ENCODE measurements around the gene MACROD2. TPM values are rescaled to one million over a fixed set of nuclear protein-coding genes. Genes with fewer than 3 reads are reported as not detected.

Gene MACROD2
- total RNA-seq, 1 donor from 2014 or later: not detected

- intact Hi-C loops (cut with micrococcal nuclease): no loop called here
- H3K36me3 Mint-ChIP-seq (ENCODE audit: low read depth): no peaks in the 10 kb centered on the region
- H3K27ac Mint-ChIP-seq: no peak overlapping the region
- no peaks in the 10 kb centered on the region for H3K4me1 Mint-ChIP-seq (ENCODE audit: low read depth)
- no peak for DNase-seq (ENCODE audit: low spot score)
- no peak overlapping the region for H3K4me3 Mint-ChIP-seq (ENCODE audit: low read depth)
- no peaks in the 10 kb centered on the region for H3K27me3 Mint-ChIP-seq (ENCODE audit: low read depth)
- no peaks in the 10 kb centered on the region for H3K9me3 Mint-ChIP-seq
Measured at GRCh38 chr20:14859627-14860026, 864.3 kb downstream of the MACROD2 start.

GRCh38 chr20:14860410-14860814 lies 865.1 kb downstream of the MACROD2 start:
- intact Hi-C loops (cut with micrococcal nuclease): no loop called here
- no peaks in the 10 kb centered on the region for H3K4me1 Mint-ChIP-seq (ENCODE audit: low read depth)
- H3K27me3 Mint-ChIP-seq (ENCODE audit: low read depth): no peaks in the 10 kb centered on the region
- no peaks in the 10 kb centered on the region for H3K36me3 Mint-ChIP-seq (ENCODE audit: low read depth)
- no peaks in the 10 kb centered on the region for H3K9me3 Mint-ChIP-seq
- H3K27ac Mint-ChIP-seq: no peak overlapping the region
- DNase-seq (ENCODE audit: low spot score): no peak
- H3K4me3 Mint-ChIP-seq (ENCODE audit: low read depth): no peak overlapping the region

- no peak for DNase-seq (ENCODE audit: low spot score)
- Mint-ChIP-seq H3K9me3 (no peaks in the 10 kb centered on the region), H3K4me1 (ENCODE audit: low read depth) (no peaks in the 10 kb centered on the region), H3K4me3 (ENCODE audit: low read depth) (no peak overlapping the region), H3K36me3 (ENCODE audit: low read depth) (no peaks in the 10 kb centered on the region), H3K27ac (no peak overlapping the region), H3K27me3 (ENCODE audit: low read depth) (no peaks in the 10 kb centered on the region)
- intact Hi-C loops (cut with micrococcal nuclease): no loop called here
Measured at GRCh38 chr20:14861028-14861699, 865.8 kb downstream of the MACROD2 start.

- Mint-ChIP-seq H3K4me1 (ENCODE audit: low read depth) (no peaks in the 10 kb centered on the region), H3K27ac (no peak overlapping the region), H3K4me3 (ENCODE audit: low read depth) (no peak overlapping the region), H3K27me3 (ENCODE audit: low read depth) (no peaks in the 10 kb centered on the region), H3K36me3 (ENCODE audit: low read depth) (no peaks in the 10 kb centered on the region), H3K9me3 (peaks cover 13% of the 10 kb centered on the region)
- no peak for DNase-seq (ENCODE audit: low spot score)
- intact Hi-C loops (cut with micrococcal nuclease): no loop called here
Measured at GRCh38 chr20:14865169-14865568, 869.9 kb downstream of the MACROD2 start.

- intact Hi-C loops (cut with micrococcal nuclease): no loop called here
- Mint-ChIP-seq H3K4me3 (ENCODE audit: low read depth) (no peak overlapping the region), H3K27ac (no peak overlapping the region), H3K4me1 (ENCODE audit: low read depth) (no peaks in the 10 kb centered on the region), H3K36me3 (ENCODE audit: low read depth) (no peaks in the 10 kb centered on the region), H3K27me3 (ENCODE audit: low read depth) (no peaks in the 10 kb centered on the region), H3K9me3 (peaks cover 13% of the 10 kb centered on the region)
- DNase-seq (ENCODE audit: low spot score): no peak
Measured at GRCh38 chr20:14865731-14866130, 870.4 kb downstream of the MACROD2 start.

GRCh38 chr20:14866841-14867514 lies 871.7 kb downstream of the MACROD2 start:
- Mint-ChIP-seq H3K4me1 (ENCODE audit: low read depth) (no peaks in the 10 kb centered on the region), H3K27ac (no peak overlapping the region), H3K4me3 (ENCODE audit: low read depth) (no peak overlapping the region), H3K27me3 (ENCODE audit: low read depth) (no peaks in the 10 kb centered on the region), H3K36me3 (ENCODE audit: low read depth) (no peaks in the 10 kb centered on the region), H3K9me3 (peaks cover 19% of the 10 kb centered on the region)
- intact Hi-C loops (cut with micrococcal nuclease): no loop called here
- no peak for DNase-seq (ENCODE audit: low spot score)

- Mint-ChIP-seq H3K36me3 (ENCODE audit: low read depth) (no peaks in the 10 kb centered on the region), H3K4me3 (ENCODE audit: low read depth) (no peak overlapping the region), H3K27me3 (ENCODE audit: low read depth) (no peaks in the 10 kb centered on the region), H3K9me3 (peaks cover 37% of the 10 kb centered on the region), H3K27ac (no peak overlapping the region), H3K4me1 (ENCODE audit: low read depth) (no peaks in the 10 kb centered on the region)
- DNase-seq (ENCODE audit: low spot score): no peak
- intact Hi-C loops (cut with micrococcal nuclease): no loop called here
Measured at GRCh38 chr20:14877301-14878028, 882.1 kb downstream of the MACROD2 start.

GRCh38 chr20:14878676-14879019 lies 883.3 kb downstream of the MACROD2 start:
- DNase-seq (ENCODE audit: low spot score): no peak
- Mint-ChIP-seq H3K4me3 (ENCODE audit: low read depth) (no peak overlapping the region), H3K36me3 (ENCODE audit: low read depth) (no peaks in the 10 kb centered on the region), H3K27me3 (ENCODE audit: low read depth) (no peaks in the 10 kb centered on the region), H3K27ac (no peak overlapping the region), H3K4me1 (ENCODE audit: low read depth) (no peaks in the 10 kb centered on the region), H3K9me3 (peaks cover 28% of the 10 kb centered on the region)
- intact Hi-C loops (cut with micrococcal nuclease): no loop called here

GRCh38 chr20:14879020-14879697 lies 883.8 kb downstream of the MACROD2 start:
- intact Hi-C loops (cut with micrococcal nuclease): no loop called here
- H3K4me1 Mint-ChIP-seq (ENCODE audit: low read depth): no peaks in the 10 kb centered on the region
- DNase-seq (ENCODE audit: low spot score): no peak
- peaks cover 28% of the 10 kb centered on the region for H3K9me3 Mint-ChIP-seq
- H3K27ac Mint-ChIP-seq: no peak overlapping the region
- no peaks in the 10 kb centered on the region for H3K27me3 Mint-ChIP-seq (ENCODE audit: low read depth)
- H3K4me3 Mint-ChIP-seq (ENCODE audit: low read depth): no peak overlapping the region
- no peaks in the 10 kb centered on the region for H3K36me3 Mint-ChIP-seq (ENCODE audit: low read depth)

- intact Hi-C loops (cut with micrococcal nuclease): no loop called here
- Mint-ChIP-seq H3K9me3 (peaks cover 29% of the 10 kb centered on the region), H3K4me1 (ENCODE audit: low read depth) (no peaks in the 10 kb centered on the region), H3K4me3 (ENCODE audit: low read depth) (no peak overlapping the region), H3K36me3 (ENCODE audit: low read depth) (no peaks in the 10 kb centered on the region), H3K27ac (no peak overlapping the region), H3K27me3 (ENCODE audit: low read depth) (no peaks in the 10 kb centered on the region)
- no peak for DNase-seq (ENCODE audit: low spot score)
Measured at GRCh38 chr20:14879839-14880238, 884.5 kb downstream of the MACROD2 start.

GRCh38 chr20:14881518-14881917 lies 886.2 kb downstream of the MACROD2 start:
- Mint-ChIP-seq H3K27ac (no peak overlapping the region), H3K9me3 (peaks cover 42% of the 10 kb centered on the region), H3K27me3 (ENCODE audit: low read depth) (no peaks in the 10 kb centered on the region), H3K4me1 (ENCODE audit: low read depth) (no peaks in the 10 kb centered on the region), H3K4me3 (ENCODE audit: low read depth) (no peak overlapping the region), H3K36me3 (ENCODE audit: low read depth) (no peaks in the 10 kb centered on the region)
- intact Hi-C loops (cut with micrococcal nuclease): no loop called here
- no peak for DNase-seq (ENCODE audit: low spot score)

- Mint-ChIP-seq H3K36me3 (ENCODE audit: low read depth) (no peaks in the 10 kb centered on the region), H3K4me1 (ENCODE audit: low read depth) (no peaks in the 10 kb centered on the region), H3K27ac (no peak overlapping the region), H3K4me3 (ENCODE audit: low read depth) (no peak overlapping the region), H3K27me3 (ENCODE audit: low read depth) (no peaks in the 10 kb centered on the region), H3K9me3 (peaks cover 48% of the 10 kb centered on the region)
- no peak for DNase-seq (ENCODE audit: low spot score)
- intact Hi-C loops (cut with micrococcal nuclease): no loop called here
Measured at GRCh38 chr20:14882157-14882556, 886.8 kb downstream of the MACROD2 start.

- intact Hi-C loops (cut with micrococcal nuclease): no loop called here
- peaks cover 47% of the 10 kb centered on the region for H3K9me3 Mint-ChIP-seq
- no peak for DNase-seq (ENCODE audit: low spot score)
- H3K27me3 Mint-ChIP-seq (ENCODE audit: low read depth): no peaks in the 10 kb centered on the region
- no peaks in the 10 kb centered on the region for H3K4me1 Mint-ChIP-seq (ENCODE audit: low read depth)
- no peaks in the 10 kb centered on the region for H3K36me3 Mint-ChIP-seq (ENCODE audit: low read depth)
- no peak overlapping the region for H3K4me3 Mint-ChIP-seq (ENCODE audit: low read depth)
- no peak overlapping the region for H3K27ac Mint-ChIP-seq
Measured at GRCh38 chr20:14882846-14883245, 887.5 kb downstream of the MACROD2 start.

Measured in activated T-helper 2 cell treated with anti-CD3 and anti-CD28 coated beads, Interferon-gamma antibody, Interleukin-2, Interleukin-4, amounts not matched to agents 10 μg/mL and 5 μg/mL and 100 μg/mL, durations not matched to agents 14 hours and 24 hours and 36 hours (primary cell).